Measurements from ENCODE around the gene C20orf204.

GRCh38 chr20:64035933-64036345, at the start of gene C20orf204:
- no peak for TF ChIP-seq POLR2A (IDR thresholded peaks at IDR 0.05; ENCODE audit: low read depth)
- no peak for TF ChIP-seq CTCF (IDR thresholded peaks at IDR 0.05)
- TF ChIP-seq EP300 (IDR thresholded peaks at IDR 0.05), result no peak

All from esophagus muscularis mucosa (tissue), 4 donors.